DOHH2 (cell line): Measurements from ENCODE around the gene OSBPL10.

Source experiments
- EZH2phosphoT487 ChIP-seq: fragments of 200-600 bp; sonication (generic); IDR thresholded peaks from 2 replicates; pipeline ENCODE4 v1.6.1; 2017; ENCODE audit warnings: borderline replicate concordance, mild to moderate bottlenecking, antibody characterized with exemption, low read length, moderate library complexity, mixed read lengths
- TF ChIP-seq, protein P1 (sequence below): fragments of 200-600 bp; sonication (generic); IDR thresholded peaks from one replicate; pipeline ENCODE4 v1.5.1; 2014; ENCODE audit warnings: antibody characterized with exemption, mild to moderate bottlenecking, low read depth, low read length; ENCODE audit not compliant: poor library complexity, severe bottlenecking

DNA sequence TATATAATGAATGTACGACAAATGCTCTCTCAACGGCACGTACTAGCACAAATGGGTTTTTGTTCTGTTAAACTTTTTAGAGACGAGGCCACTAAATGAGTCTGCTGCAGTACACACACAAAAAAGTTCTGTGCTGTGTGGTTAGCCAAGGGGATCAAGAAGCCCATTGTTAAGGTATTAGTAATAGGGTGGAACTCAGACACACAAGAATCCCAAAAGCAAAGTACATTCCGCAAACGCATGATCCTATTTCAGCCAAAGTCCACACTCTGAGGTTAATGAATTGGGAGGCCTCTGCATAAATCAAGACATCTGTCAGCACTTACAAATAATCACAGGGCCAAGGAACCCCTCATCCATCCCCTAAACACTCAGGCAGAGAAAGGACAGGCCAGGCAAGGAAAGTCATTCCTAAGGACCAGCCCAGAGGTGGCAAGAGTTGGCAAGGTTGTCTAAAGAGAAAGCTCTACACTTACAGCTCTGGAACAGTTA, 12.1 kb downstream of the OSBPL10 start:
- TF ChIP-seq, protein P1, sequence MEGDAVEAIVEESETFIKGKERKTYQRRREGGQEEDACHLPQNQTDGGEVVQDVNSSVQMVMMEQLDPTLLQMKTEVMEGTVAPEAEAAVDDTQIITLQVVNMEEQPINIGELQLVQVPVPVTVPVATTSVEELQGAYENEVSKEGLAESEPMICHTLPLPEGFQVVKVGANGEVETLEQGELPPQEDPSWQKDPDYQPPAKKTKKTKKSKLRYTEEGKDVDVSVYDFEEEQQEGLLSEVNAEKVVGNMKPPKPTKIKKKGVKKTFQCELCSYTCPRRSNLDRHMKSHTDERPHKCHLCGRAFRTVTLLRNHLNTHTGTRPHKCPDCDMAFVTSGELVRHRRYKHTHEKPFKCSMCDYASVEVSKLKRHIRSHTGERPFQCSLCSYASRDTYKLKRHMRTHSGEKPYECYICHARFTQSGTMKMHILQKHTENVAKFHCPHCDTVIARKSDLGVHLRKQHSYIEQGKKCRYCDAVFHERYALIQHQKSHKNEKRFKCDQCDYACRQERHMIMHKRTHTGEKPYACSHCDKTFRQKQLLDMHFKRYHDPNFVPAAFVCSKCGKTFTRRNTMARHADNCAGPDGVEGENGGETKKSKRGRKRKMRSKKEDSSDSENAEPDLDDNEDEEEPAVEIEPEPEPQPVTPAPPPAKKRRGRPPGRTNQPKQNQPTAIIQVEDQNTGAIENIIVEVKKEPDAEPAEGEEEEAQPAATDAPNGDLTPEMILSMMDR, result no peak
- no peak for TF ChIP-seq EZH2phosphoT487
